Germinal center (tissue), 1 donor: ENCODE measurements around the gene TRAPPC8.
"Not testable (repeated sequence)": the region's sequence is repeated elsewhere in the genome, so short reads cannot be mapped to it uniquely, and the experiment has no call there.

Experiments used
- DNase-seq: peaks from one replicate; pipeline ENCODE4 v3.0.0; 2012; ENCODE audit warnings: mixed read lengths, low spot score

The TRAPPC8 gene

GRCh38 chr18:31943878-31944816 is 1.2 kb upstream of the TRAPPC8 start:
- no peak for DNase-seq

- peak; percentile 76 for DNase-seq
Observed at GRCh38 chr18:31942291-31942998, 483 bp downstream of the TRAPPC8 start.

GRCh38 chr18:31941010-31941809 is 1.7 kb downstream of the TRAPPC8 start:
- no peak for DNase-seq

- not testable (repeated sequence) for DNase-seq
Observed at GRCh38 chr18:31934773-31935172, 8.2 kb downstream of the TRAPPC8 start.

- no peak for DNase-seq
Observed at GRCh38 chr18:31931886-31932240, 11.1 kb downstream of the TRAPPC8 start.

GRCh38 chr18:31931163-31931885 is 11.6 kb downstream of the TRAPPC8 start:
- no peak for DNase-seq

- no peak for DNase-seq
Observed at GRCh38 chr18:31929273-31929672, 13.7 kb downstream of the TRAPPC8 start.

- not testable (repeated sequence) for DNase-seq
Observed at GRCh38 chr18:31926988-31927387, 15.9 kb downstream of the TRAPPC8 start.

GRCh38 chr18:31920277-31920676 is 22.7 kb downstream of the TRAPPC8 start:
- no peak for DNase-seq

- not testable (repeated sequence) for DNase-seq
Observed at GRCh38 chr18:31919366-31919765, 23.6 kb downstream of the TRAPPC8 start.

- no peak for DNase-seq
Observed at GRCh38 chr18:31918733-31919132, 24.2 kb downstream of the TRAPPC8 start.

GRCh38 chr18:31901063-31901462 is 41.9 kb downstream of the TRAPPC8 start:
- no peak for DNase-seq

GRCh38 chr18:31899771-31900170 is 43.2 kb downstream of the TRAPPC8 start:
- DNase-seq: not testable (repeated sequence)

GRCh38 chr18:31892936-31893335 is 50.0 kb downstream of the TRAPPC8 start:
- DNase-seq: no peak

GRCh38 chr18:31891566-31891965 is 51.4 kb downstream of the TRAPPC8 start:
- DNase-seq: no peak

GRCh38 chr18:31884020-31884419 is 58.9 kb downstream of the TRAPPC8 start:
- no peak for DNase-seq

GRCh38 chr18:31880186-31880898 is 62.6 kb downstream of the TRAPPC8 start:
- DNase-seq: no peak

- DNase-seq: no peak
Observed at GRCh38 chr18:31878358-31878757, 64.6 kb downstream of the TRAPPC8 start.

- DNase-seq: no peak
Observed at GRCh38 chr18:31877900-31878299, 65.0 kb downstream of the TRAPPC8 start.

- DNase-seq: no peak
Observed at GRCh38 chr18:31876707-31877106, 66.2 kb downstream of the TRAPPC8 start.

GRCh38 chr18:31875301-31875700 is 67.6 kb downstream of the TRAPPC8 start:
- no peak for DNase-seq
